Measurements from ENCODE around the gene TOM1L2.
A peak's percentile ranks its signal among the peaks of the same experiment; 100 is the strongest.
"Not testable (repeated sequence)": the region's sequence is repeated elsewhere in the genome, so short reads cannot be mapped to it uniquely, and the experiment has no call there.

Gene TOM1L2

DNA sequence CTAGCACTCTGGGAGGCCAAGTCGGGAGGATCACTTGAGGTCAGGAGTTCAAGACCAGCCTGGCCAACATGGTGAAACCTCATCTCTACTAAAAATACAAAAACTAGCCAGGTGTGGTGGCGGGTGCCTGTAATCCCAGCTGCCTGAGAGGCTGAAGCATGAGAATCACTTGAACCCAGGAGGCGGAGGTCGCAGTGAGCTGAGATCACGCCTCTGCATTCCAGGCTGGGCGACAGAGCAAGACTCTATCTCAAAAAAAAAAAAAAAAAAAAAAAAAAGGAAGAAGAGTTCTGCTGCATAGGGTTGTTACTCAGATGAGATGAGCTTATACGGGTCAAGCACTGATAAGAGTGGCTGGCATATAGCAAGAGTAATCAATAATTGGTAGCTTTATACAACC is 32.3 kb downstream of the TOM1L2 start:
- in situ Hi-C loops (cut with MboI; ENCODE audit: low sequenced_read_pairs); H3K9me3 ChIP-seq; DNase-seq (ENCODE audit: low spot score in 2 of 2); H3K36me3 ChIP-seq (replicated peaks); H3K27me3 ChIP-seq (ENCODE audit: low read depth); H3K4me3 ChIP-seq: not testable (repeated sequence)
- H3K4me1 ChIP-seq = peaks cover 51% of the 10 kb centered on the region

GRCh38 chr17:17938388-17939107 is 33.7 kb downstream of the TOM1L2 start:
- H3K27me3 ChIP-seq (ENCODE audit: low read depth) = no peaks in the 10 kb centered on the region
- peaks cover 48% of the 10 kb centered on the region for H3K4me1 ChIP-seq
- in situ Hi-C loops (cut with MboI; ENCODE audit: low sequenced_read_pairs) = no loop called here
- no peaks in the 10 kb centered on the region for H3K9me3 ChIP-seq
- no peaks in the 10 kb centered on the region for H3K36me3 ChIP-seq (replicated peaks)
- no peak overlapping the region for H3K4me3 ChIP-seq
- DNase-seq (ENCODE audit: low spot score in 2 of 2) = no peak

DNA sequence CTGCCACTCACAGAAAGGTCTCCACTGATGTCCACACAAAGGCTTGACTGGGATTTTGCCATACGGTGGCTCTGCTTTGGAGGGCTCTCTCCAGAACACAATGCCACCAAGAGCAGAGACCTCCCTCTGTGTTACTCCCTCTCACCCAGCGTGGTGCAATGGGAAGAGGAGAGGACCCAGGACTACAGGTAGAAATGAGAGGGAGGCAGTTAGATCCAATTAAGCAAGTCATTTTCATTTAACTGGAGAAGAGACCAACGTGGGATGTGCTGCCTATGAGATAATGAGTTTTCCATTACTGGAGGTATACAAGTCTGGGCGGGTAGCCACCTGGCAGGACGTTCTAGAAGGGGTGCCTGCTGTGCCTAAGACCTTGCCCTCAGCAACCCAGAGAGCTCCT is 34.2 kb downstream of the TOM1L2 start:
- Histone ChIP-seq H3K4me1 (peaks cover 42% of the 10 kb centered on the region), H3K4me3 (no peak overlapping the region), H3K27me3 (ENCODE audit: low read depth) (no peaks in the 10 kb centered on the region), H3K36me3 (replicated peaks) (no peaks in the 10 kb centered on the region), H3K9me3 (no peaks in the 10 kb centered on the region)
- in situ Hi-C loops (cut with MboI; ENCODE audit: low sequenced_read_pairs) = no loop called here
- DNase-seq (ENCODE audit: low spot score in 2 of 2) = no peak

GRCh38 chr17:17937201-17937853 is 34.9 kb downstream of the TOM1L2 start:
- Histone ChIP-seq H3K9me3 (no peaks in the 10 kb centered on the region), H3K4me1 (peaks cover 38% of the 10 kb centered on the region), H3K27me3 (ENCODE audit: low read depth) (no peaks in the 10 kb centered on the region), H3K4me3 (no peak overlapping the region), H3K36me3 (replicated peaks) (no peaks in the 10 kb centered on the region)
- no peak for DNase-seq (ENCODE audit: low spot score in 2 of 2)
- in situ Hi-C loops (cut with MboI; ENCODE audit: low sequenced_read_pairs) = no loop called here

GRCh38 chr17:17935321-17936271 is 36.6 kb downstream of the TOM1L2 start:
- Histone ChIP-seq H3K4me1 (peaks cover 22% of the 10 kb centered on the region), H3K36me3 (replicated peaks) (no peaks in the 10 kb centered on the region), H3K9me3 (no peaks in the 10 kb centered on the region), H3K4me3 (no peak overlapping the region), H3K27me3 (ENCODE audit: low read depth) (no peaks in the 10 kb centered on the region)
- no peak for DNase-seq (ENCODE audit: low spot score in 2 of 2)
- in situ Hi-C loops (cut with MboI; ENCODE audit: low sequenced_read_pairs) = no loop called here

DNA sequence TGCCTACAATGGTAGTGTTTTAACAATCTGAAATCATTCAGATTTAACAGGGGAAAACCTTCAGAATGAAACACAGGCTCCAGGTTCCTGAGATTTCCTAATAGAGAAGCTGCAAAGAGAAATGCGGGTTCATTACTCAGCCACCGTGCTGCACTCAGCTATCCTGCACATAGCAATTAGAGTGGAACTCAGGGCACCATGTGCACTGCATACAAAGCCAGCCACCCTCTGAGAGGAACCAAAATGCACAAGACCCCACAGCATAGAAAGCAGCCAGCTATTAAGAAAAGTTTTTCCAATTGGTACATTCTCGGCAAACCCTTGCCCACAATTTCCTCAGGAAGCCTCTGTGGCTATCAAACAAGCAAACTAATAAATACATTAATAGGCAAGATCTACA is 37.4 kb downstream of the TOM1L2 start:
- H3K4me1 ChIP-seq = peaks cover 15% of the 10 kb centered on the region
- H3K9me3 ChIP-seq = no peaks in the 10 kb centered on the region
- no peaks in the 10 kb centered on the region for H3K36me3 ChIP-seq (replicated peaks)
- DNase-seq (ENCODE audit: low spot score in 2 of 2) = no peak
- in situ Hi-C loops (cut with MboI; ENCODE audit: low sequenced_read_pairs) = no loop called here
- no peak overlapping the region for H3K4me3 ChIP-seq
- no peaks in the 10 kb centered on the region for H3K27me3 ChIP-seq (ENCODE audit: low read depth)

DNA sequence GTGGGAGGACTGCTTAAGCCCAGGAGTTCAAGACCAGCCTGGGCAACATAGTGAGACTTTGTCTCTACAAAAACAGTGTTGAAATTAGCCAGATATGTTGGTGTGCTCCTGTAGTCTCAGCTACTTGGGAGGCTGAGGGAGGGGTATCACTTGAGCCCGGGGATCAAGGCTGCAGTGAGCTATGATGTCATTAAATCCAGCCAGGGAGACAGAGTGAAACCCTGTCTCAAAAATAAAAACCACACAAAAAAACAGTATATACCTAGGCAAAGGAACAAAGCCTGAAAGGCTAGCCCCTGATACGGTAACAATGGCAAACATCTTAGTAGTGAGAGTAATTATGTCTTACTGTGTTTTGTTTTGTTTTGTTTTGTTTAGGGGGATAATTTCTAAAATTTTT is 38.0 kb downstream of the TOM1L2 start:
- H3K4me1 ChIP-seq = peaks cover 13% of the 10 kb centered on the region
- in situ Hi-C loops (cut with MboI; ENCODE audit: low sequenced_read_pairs) = no loop called here

GRCh38 chr17:17933775-17934174 is 38.4 kb downstream of the TOM1L2 start:
- H3K36me3 ChIP-seq (replicated peaks) = no peaks in the 10 kb centered on the region
- no peak overlapping the region for H3K4me3 ChIP-seq
- in situ Hi-C loops (cut with MboI; ENCODE audit: low sequenced_read_pairs) = no loop called here
- H3K27me3 ChIP-seq (ENCODE audit: low read depth) = no peaks in the 10 kb centered on the region
- H3K4me1 ChIP-seq = peaks cover 15% of the 10 kb centered on the region
- no peaks in the 10 kb centered on the region for H3K9me3 ChIP-seq
- DNase-seq (ENCODE audit: low spot score in 2 of 2) = no peak

More for the DNA sequence above, 38.0 kb downstream of the TOM1L2 start:
- Histone ChIP-seq H3K9me3 (no peaks in the 10 kb centered on the region), H3K4me3 (no peak overlapping the region), H3K27me3 (ENCODE audit: low read depth) (no peaks in the 10 kb centered on the region), H3K36me3 (replicated peaks) (no peaks in the 10 kb centered on the region)
- no peak for DNase-seq (ENCODE audit: low spot score in 2 of 2)

DNA sequence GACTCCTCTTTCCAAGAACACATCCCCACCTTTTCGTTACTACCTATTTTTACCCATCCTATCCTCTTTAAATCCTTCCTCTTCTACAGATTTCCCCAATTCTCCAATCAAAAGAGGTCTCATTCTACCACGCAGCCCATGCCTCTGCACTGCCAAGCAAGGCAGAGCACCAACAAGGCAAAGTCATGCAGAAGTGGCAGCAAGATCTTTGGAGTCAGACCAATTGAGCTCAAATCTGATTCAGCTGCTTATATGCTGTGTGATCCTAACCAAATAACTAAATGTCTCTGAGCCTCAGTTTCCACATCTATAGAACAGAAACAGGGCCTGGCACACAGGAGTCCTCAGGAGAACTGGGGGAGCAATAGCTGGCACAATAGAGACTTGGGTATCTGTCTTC is 41.0 kb downstream of the TOM1L2 start:
- in situ Hi-C loops (cut with MboI; ENCODE audit: low sequenced_read_pairs) = no loop called here
- Histone ChIP-seq H3K36me3 (replicated peaks) (no peaks in the 10 kb centered on the region), H3K4me1 (peaks cover 19% of the 10 kb centered on the region), H3K4me3 (no peak overlapping the region), H3K27me3 (ENCODE audit: low read depth) (no peaks in the 10 kb centered on the region), H3K9me3 (no peaks in the 10 kb centered on the region)
- no peak for DNase-seq (ENCODE audit: low spot score in 2 of 2)

DNA sequence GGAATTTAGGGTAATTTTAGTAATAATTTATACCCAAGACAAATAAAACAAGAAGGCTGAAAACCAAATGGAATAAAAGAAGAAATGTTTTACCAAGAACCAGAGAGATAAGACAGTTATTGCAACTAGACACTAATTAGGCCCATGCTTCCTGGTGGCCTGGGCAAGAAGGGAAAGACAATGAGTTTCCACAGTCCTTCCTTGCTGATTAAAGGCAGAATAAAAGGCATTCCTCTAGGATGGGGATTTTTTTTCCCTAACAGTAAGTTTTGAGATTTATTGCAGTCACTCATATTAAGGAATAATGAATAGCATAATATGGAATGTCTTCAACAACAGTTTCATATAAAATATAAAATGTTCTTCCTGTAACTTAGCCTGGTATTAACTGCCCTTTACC is 41.5 kb downstream of the TOM1L2 start:
- DNase-seq (ENCODE audit: low spot score in 2 of 2) = no peak
- Histone ChIP-seq H3K27me3 (ENCODE audit: low read depth) (no peaks in the 10 kb centered on the region), H3K4me1 (peaks cover 19% of the 10 kb centered on the region), H3K4me3 (no peak overlapping the region), H3K9me3 (no peaks in the 10 kb centered on the region), H3K36me3 (replicated peaks) (no peaks in the 10 kb centered on the region)
- in situ Hi-C loops (cut with MboI; ENCODE audit: low sequenced_read_pairs) = no loop called here

DNA sequence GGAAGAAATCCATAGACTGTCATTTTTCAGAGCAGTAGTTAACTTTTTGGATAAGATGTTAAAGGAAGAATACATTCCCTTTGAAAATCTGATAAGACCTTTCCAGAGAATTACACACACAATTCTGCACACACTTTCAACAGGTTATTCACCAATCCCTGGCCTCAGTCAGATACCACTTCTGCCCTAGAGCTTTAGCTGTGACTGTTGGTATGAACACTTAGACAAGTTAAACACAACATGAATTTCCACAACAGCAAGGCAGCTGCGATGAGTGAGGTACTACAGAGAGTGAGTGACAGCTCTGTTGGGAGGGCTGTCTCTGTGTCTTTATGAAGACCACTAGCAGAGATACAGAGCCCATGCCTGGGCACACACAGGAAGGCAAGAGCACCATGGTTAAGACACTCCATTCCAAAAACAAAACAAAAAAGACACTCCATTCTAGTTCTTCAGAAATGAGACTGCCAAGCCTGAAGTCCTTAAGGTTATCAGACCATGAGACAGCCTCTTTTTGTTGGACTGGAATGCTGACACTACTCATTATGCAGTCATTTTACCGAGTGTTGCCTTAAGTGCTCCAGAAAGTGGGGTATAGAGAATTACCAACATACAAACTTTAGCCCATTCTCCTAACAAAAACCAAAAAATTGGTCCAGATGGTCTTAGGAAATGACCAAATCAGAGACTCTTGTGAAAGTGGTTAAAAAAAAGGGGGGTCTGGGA is 42.4 kb downstream of the TOM1L2 start:
- peaks cover 19% of the 10 kb centered on the region for H3K4me1 ChIP-seq
- H3K36me3 ChIP-seq (replicated peaks) = no peaks in the 10 kb centered on the region
- no peaks in the 10 kb centered on the region for H3K27me3 ChIP-seq (ENCODE audit: low read depth)
- H3K4me3 ChIP-seq = no peak overlapping the region
- DNase-seq (ENCODE audit: low spot score in 2 of 2) = no peak
- H3K9me3 ChIP-seq = no peaks in the 10 kb centered on the region
- in situ Hi-C loops (cut with MboI; ENCODE audit: low sequenced_read_pairs) = no loop called here

- H3K4me1 ChIP-seq = peaks cover 19% of the 10 kb centered on the region
- H3K36me3 ChIP-seq (replicated peaks) = no peaks in the 10 kb centered on the region
- H3K27me3 ChIP-seq (ENCODE audit: low read depth) = no peaks in the 10 kb centered on the region
- in situ Hi-C loops (cut with MboI; ENCODE audit: low sequenced_read_pairs) = no loop called here
- no peaks in the 10 kb centered on the region for H3K9me3 ChIP-seq
- H3K4me3 ChIP-seq = no peak overlapping the region
- peak; percentile 45 to 69 for DNase-seq (ENCODE audit: low spot score in 2 of 2)
Measured at GRCh38 chr17:17928398-17929287, 43.6 kb downstream of the TOM1L2 start.
